Neural progenitor cell (in vitro differentiated cells): ENCODE measurements around the gene TMEM169. TPM values are rescaled to one million over a fixed set of nuclear protein-coding genes. Genes with fewer than 3 reads are reported as not detected.
"Not testable (repeated sequence)": the region's sequence is repeated elsewhere in the genome, so short reads cannot be mapped to it uniquely, and the experiment has no call there.

ENCODE experiments used
- DNase-seq: peaks from one replicate; pipeline ENCODE4 v3.0.0-alpha.2; 2016; ENCODE audit warnings: low spot score
- H2AFZ ChIP-seq: fragments of 200-600 bp; sonication (generic); replicated peaks from 2 replicates; pipeline ENCODE4 v1.6.1; 2016; ENCODE audit warnings: antibody characterized with exemption
- H3F3A ChIP-seq: fragments of 200-600 bp; sonication (generic); 2 replicates; pipeline ENCODE4 v1.6.1; 2016; ENCODE audit warnings: antibody characterized with exemption, low read depth
- H3K27ac ChIP-seq: fragments of 200-600 bp; sonication (generic); 2 replicates; pipeline ENCODE4 v1.5.1; 2016; ENCODE audit warnings: mild to moderate bottlenecking
- H3K27me3 ChIP-seq: fragments of 200-600 bp; sonication (generic); 2 replicates; pipeline ENCODE4 v1.6.1; 2016; ENCODE audit warnings: mild to moderate bottlenecking, moderate library complexity
- H3K36me3 ChIP-seq: fragments of 200-600 bp; sonication (generic); 2 replicates; pipeline ENCODE4 v1.5.1; 2016
- H3K4me1 ChIP-seq: fragments of 200-600 bp; sonication (generic); 2 replicates; pipeline ENCODE4 v1.6.1; 2016; ENCODE audit warnings: mixed run types
- H3K4me2 ChIP-seq: fragments of 200-600 bp; sonication (generic); 2 replicates; pipeline ENCODE4 v1.6.1; 2016
- H3K4me3 ChIP-seq: fragments of 200-600 bp; sonication (generic); 2 replicates; pipeline ENCODE4 v1.5.1; 2016
- H3K79me2 ChIP-seq: fragments of 200-600 bp; sonication (generic); 2 replicates; pipeline ENCODE4 v1.6.1; 2016; ENCODE audit warnings: low read depth
- H3K9ac ChIP-seq: fragments of 200-600 bp; sonication (generic); 2 replicates; pipeline ENCODE4 v1.6.1; 2016
- H3K9me3 ChIP-seq: fragments of 200-600 bp; sonication (generic); 2 replicates; pipeline ENCODE4 v1.5.1; 2016; ENCODE audit warnings: low read depth
- H4K20me1 ChIP-seq: fragments of 200-600 bp; sonication (generic); 2 replicates; pipeline ENCODE4 v1.6.1; 2016; ENCODE audit warnings: low read depth
- H3K27ac Mint-ChIP-seq: 3 replicates; pipeline ENCODE4 v1.8.0; 2021; ENCODE audit warnings: mixed read lengths
- H3K27me3 Mint-ChIP-seq: 2 replicates; pipeline ENCODE4 v1.8.0; 2022; ENCODE audit warnings: low read depth, mild to moderate bottlenecking, inconsistent platforms, moderate library complexity, mixed read lengths; ENCODE audit not compliant: insufficient read depth
- H3K36me3 Mint-ChIP-seq: 3 replicates; pipeline ENCODE4 v1.8.0; 2021; ENCODE audit warnings: mixed read lengths
- H3K4me1 Mint-ChIP-seq: 3 replicates; pipeline ENCODE4 v1.8.0; 2021; ENCODE audit warnings: mixed read lengths
- H3K4me3 Mint-ChIP-seq: 3 replicates; pipeline ENCODE4 v1.8.0; 2021; ENCODE audit warnings: mild to moderate bottlenecking, moderate library complexity, mixed read lengths
- H3K9me3 Mint-ChIP-seq: 3 replicates; pipeline ENCODE4 v1.8.0; 2020; ENCODE audit warnings: mixed read lengths
- CTCF ChIP-seq: fragments of 200-600 bp; sonication (generic); IDR thresholded peaks from 2 replicates; pipeline ENCODE4 v1.5.1; 2017; ENCODE audit warnings: antibody characterized with exemption, mild to moderate bottlenecking
- EZH2 ChIP-seq: fragments of 200-600 bp; sonication (generic); IDR thresholded peaks from 2 replicates; pipeline ENCODE4 v1.6.1; 2017; ENCODE audit warnings: antibody characterized with exemption, mild to moderate bottlenecking, moderate library complexity
- EZH2phosphoT487 ChIP-seq: fragments of 200-600 bp; sonication (generic); IDR thresholded peaks from 2 replicates; pipeline ENCODE4 v1.6.1; 2017; ENCODE audit warnings: antibody characterized with exemption
- total RNA-seq: library from RNA; depleted of rRNA; stranded (reverse); fragments of >200 nt; gene quantifications from 2 replicates; pipeline ENCODE4 v1.2.3, GENCODE V29; 2015; ENCODE audit warnings: low replicate concordance

Gene TMEM169
- total RNA-seq, 1 donor from 2014 or later = 17.9 TPM

GRCh38 chr2:216074794-216075193, 6.9 kb upstream of the TMEM169 start:
- H3K4me2 ChIP-seq = no peak overlapping the region
- TF ChIP-seq CTCF = no peak
- no peak for TF ChIP-seq EZH2phosphoT487
- TF ChIP-seq EZH2 = no peak
- DNase-seq = no peak

GRCh38 chr2:216075510-216076485, 5.9 kb upstream of the TMEM169 start:
- Mint-ChIP-seq H3K4me1 (peaks cover 7% of the 10 kb centered on the region), H3K9me3 (no peaks in the 10 kb centered on the region), H3K36me3 (peaks cover 1% of the 10 kb centered on the region), H3K4me3 (no peak overlapping the region), H3K27me3 (no peaks in the 10 kb centered on the region), H3K27ac (no peak overlapping the region)
- DNase-seq = no peak
- no peak overlapping the region for H3K9ac ChIP-seq
- no peaks in the 10 kb centered on the region for H3K27me3 ChIP-seq
- no peak overlapping the region for H3K4me3 ChIP-seq
- peaks cover 5% of the 10 kb centered on the region for H3K4me1 ChIP-seq
- H3K79me2 ChIP-seq = peaks cover 22% of the 10 kb centered on the region
- no peak overlapping the region for H3K27ac ChIP-seq
- no peak for TF ChIP-seq CTCF
- no peak for TF ChIP-seq EZH2phosphoT487
- TF ChIP-seq EZH2 = no peak
- H3F3A ChIP-seq = peaks cover 7% of the 10 kb centered on the region
- H2AFZ ChIP-seq = no peak overlapping the region
- peaks cover 7% of the 10 kb centered on the region for H4K20me1 ChIP-seq
- H3K36me3 ChIP-seq = peaks cover 8% of the 10 kb centered on the region
- no peak overlapping the region for H3K4me2 ChIP-seq
- no peaks in the 10 kb centered on the region for H3K9me3 ChIP-seq

More at GRCh38 chr2:216074794-216075193, 6.9 kb upstream of the TMEM169 start:
- H3K9ac ChIP-seq = no peak overlapping the region
- no peak overlapping the region for H3K27ac Mint-ChIP-seq
- peaks cover 11% of the 10 kb centered on the region for H3K79me2 ChIP-seq
- H3K4me1 Mint-ChIP-seq = peaks cover 3% of the 10 kb centered on the region
- no peaks in the 10 kb centered on the region for H3K9me3 Mint-ChIP-seq
- peaks cover 8% of the 10 kb centered on the region for H3K36me3 ChIP-seq
- no peaks in the 10 kb centered on the region for H3K4me1 ChIP-seq
- no peak overlapping the region for H3K27ac ChIP-seq
- no peaks in the 10 kb centered on the region for H3K9me3 ChIP-seq
- H2AFZ ChIP-seq = no peak overlapping the region
- H3K4me3 ChIP-seq = no peak overlapping the region
- no peaks in the 10 kb centered on the region for H3K27me3 Mint-ChIP-seq
- H3K4me3 Mint-ChIP-seq = no peak overlapping the region
- peaks cover 7% of the 10 kb centered on the region for H3F3A ChIP-seq
- peaks cover 1% of the 10 kb centered on the region for H3K36me3 Mint-ChIP-seq
- no peaks in the 10 kb centered on the region for H3K27me3 ChIP-seq
- peaks cover 7% of the 10 kb centered on the region for H4K20me1 ChIP-seq

GRCh38 chr2:216078776-216079175, 2.9 kb upstream of the TMEM169 start:
- Histone ChIP-seq H3K4me2 (no peak overlapping the region), H3K9me3 (no peaks in the 10 kb centered on the region), H3K27ac (no peak overlapping the region), H3K4me3 (no peak overlapping the region), H3K27me3 (no peaks in the 10 kb centered on the region), H3F3A (peaks cover 28% of the 10 kb centered on the region), H2AFZ (no peak overlapping the region), H3K4me1 (peaks cover 25% of the 10 kb centered on the region), H4K20me1 (no peaks in the 10 kb centered on the region), H3K36me3 (no peaks in the 10 kb centered on the region), H3K79me2 (peaks cover 46% of the 10 kb centered on the region), H3K9ac (no peak overlapping the region)
- DNase-seq = no peak
- peaks cover 1% of the 10 kb centered on the region for H3K36me3 Mint-ChIP-seq
- peaks cover 31% of the 10 kb centered on the region for H3K4me1 Mint-ChIP-seq
- no peaks in the 10 kb centered on the region for H3K9me3 Mint-ChIP-seq
- TF ChIP-seq EZH2phosphoT487 (no peak), CTCF (no peak), EZH2 (no peak)
- no peaks in the 10 kb centered on the region for H3K27me3 Mint-ChIP-seq
- no peak overlapping the region for H3K27ac Mint-ChIP-seq
- no peak overlapping the region for H3K4me3 Mint-ChIP-seq

- not testable (repeated sequence) for H3K9me3 Mint-ChIP-seq, H3K27ac ChIP-seq, H3K4me2 ChIP-seq, H3K9me3 ChIP-seq, H3K27ac Mint-ChIP-seq, H4K20me1 ChIP-seq, H3K27me3 Mint-ChIP-seq, H3K36me3 Mint-ChIP-seq, H3K4me3 Mint-ChIP-seq, DNase-seq, H3K36me3 ChIP-seq, H3K4me3 ChIP-seq, H3K9ac ChIP-seq, H2AFZ ChIP-seq, H3K27me3 ChIP-seq
- peaks cover 40% of the 10 kb centered on the region for H3F3A ChIP-seq
- H3K79me2 ChIP-seq = peaks cover 56% of the 10 kb centered on the region
- peaks cover 42% of the 10 kb centered on the region for H3K4me1 Mint-ChIP-seq
- peaks cover 37% of the 10 kb centered on the region for H3K4me1 ChIP-seq
Measured at GRCh38 chr2:216080048-216080447, 1.7 kb upstream of the TMEM169 start.
